Transverse colon (tissue), 4 donors: Measurements from ENCODE around the gene DDI2.

Source experiments
- POLR2A ChIP-seq: fragments of 450-650 bp; IDR thresholded peaks from one replicate; pipeline ENCODE4 v1.6.1; 2016; ENCODE audit warnings: antibody characterized with exemption, mild to moderate bottlenecking, moderate library complexity
- POLR2AphosphoS5 ChIP-seq, 3 donors: sonication (generic); formaldehyde crosslinking; IDR thresholded peaks; one replicate each; pipeline ENCODE4 v1.6.1; 2016; ENCODE audit warnings: antibody characterized with exemption in 3 of 3
- TF ChIP-seq, protein P1 (sequence below), 5 experiments: fragments of 200-600 bp in 3 of 5; fragments of 450-650 bp in 2 of 5; sonication (generic) in 3 of 5; IDR thresholded peaks; 1 replicate in 2 of 5; 2 replicates in 3 of 5; pipeline ENCODE4 v1.5.1; 2016 to 2017; ENCODE audit warnings: antibody characterized with exemption in 5 of 5, inconsistent platforms in 3 of 5, mild to moderate bottlenecking in 2 of 5, moderate library complexity in 1 of 5

DNA sequence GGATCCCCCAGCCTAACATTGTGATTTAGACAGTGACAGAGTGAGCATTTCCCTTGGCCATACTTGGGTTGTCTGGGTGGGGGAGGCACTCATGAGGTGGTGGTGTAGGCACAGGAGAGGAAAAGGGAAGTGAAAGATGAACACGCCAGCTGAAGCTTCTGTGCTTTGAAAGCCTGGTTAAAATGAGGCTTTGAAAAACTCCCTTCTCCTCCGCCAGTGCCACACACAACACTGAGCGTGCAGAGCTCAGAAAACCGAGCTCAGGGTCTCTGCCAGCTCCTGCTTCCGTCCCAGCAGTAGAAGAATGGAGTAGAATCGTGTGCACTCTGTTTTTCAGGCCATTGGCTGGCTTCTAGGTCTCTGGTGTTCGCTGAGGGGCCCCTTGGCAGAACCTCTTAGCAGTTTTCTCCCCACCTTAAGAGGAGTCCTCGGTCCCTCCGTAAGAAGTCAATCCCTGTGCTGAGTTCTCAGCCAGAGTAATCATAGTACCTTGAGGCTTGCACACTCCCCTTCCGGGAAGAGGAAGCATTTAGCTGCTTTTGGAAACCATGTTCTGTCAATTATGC lies 79.8 kb downstream of the DDI2 start:
- TF ChIP-seq, protein P1, sequence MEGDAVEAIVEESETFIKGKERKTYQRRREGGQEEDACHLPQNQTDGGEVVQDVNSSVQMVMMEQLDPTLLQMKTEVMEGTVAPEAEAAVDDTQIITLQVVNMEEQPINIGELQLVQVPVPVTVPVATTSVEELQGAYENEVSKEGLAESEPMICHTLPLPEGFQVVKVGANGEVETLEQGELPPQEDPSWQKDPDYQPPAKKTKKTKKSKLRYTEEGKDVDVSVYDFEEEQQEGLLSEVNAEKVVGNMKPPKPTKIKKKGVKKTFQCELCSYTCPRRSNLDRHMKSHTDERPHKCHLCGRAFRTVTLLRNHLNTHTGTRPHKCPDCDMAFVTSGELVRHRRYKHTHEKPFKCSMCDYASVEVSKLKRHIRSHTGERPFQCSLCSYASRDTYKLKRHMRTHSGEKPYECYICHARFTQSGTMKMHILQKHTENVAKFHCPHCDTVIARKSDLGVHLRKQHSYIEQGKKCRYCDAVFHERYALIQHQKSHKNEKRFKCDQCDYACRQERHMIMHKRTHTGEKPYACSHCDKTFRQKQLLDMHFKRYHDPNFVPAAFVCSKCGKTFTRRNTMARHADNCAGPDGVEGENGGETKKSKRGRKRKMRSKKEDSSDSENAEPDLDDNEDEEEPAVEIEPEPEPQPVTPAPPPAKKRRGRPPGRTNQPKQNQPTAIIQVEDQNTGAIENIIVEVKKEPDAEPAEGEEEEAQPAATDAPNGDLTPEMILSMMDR (IDR thresholded peaks at IDR 0.05) = no peak
- no peak for TF ChIP-seq POLR2A
- no peak for TF ChIP-seq POLR2AphosphoS5 (IDR thresholded peaks at IDR 0.05)
